Peyer's patch (tissue), 4 donors: ENCODE results near the gene C12orf54. TPM values are rescaled to one million over a fixed set of nuclear protein-coding genes. Genes with fewer than 3 reads are reported as not detected.
"Not testable (repeated sequence)": the region's sequence is repeated elsewhere in the genome, so short reads cannot be mapped to it uniquely, and the experiment has no call there.

Source experiments
- DNase-seq, 3 donors: peaks; one replicate each; pipeline ENCODE4 v3.0.0-alpha.2; 2017 to 2019
- H3K27ac ChIP-seq, 4 donors: fragments of 200-600 bp; sonication (generic); one replicate each; pipeline ENCODE4 v1.5.1; 2016 to 2019
- H3K27me3 ChIP-seq, 2 donors: fragments of 200-600 bp; sonication (generic); one replicate each; pipeline ENCODE4 v1.5.1; 2019
- H3K36me3 ChIP-seq, 3 donors: fragments of 200-600 bp; sonication (generic); one replicate each; pipeline ENCODE4 v1.5.1; 2016 to 2019
- H3K4me1 ChIP-seq, 4 donors: fragments of 200-600 bp; sonication (generic); one replicate each; pipeline ENCODE4 v1.5.1; 2016 to 2019
- H3K4me3 ChIP-seq, 4 donors: fragments of 200-600 bp; sonication (generic); 1 replicate in 3 of 4; 2 replicates in 1 of 4; pipeline ENCODE4 v1.5.1; 2016 to 2019; ENCODE audit warnings: mild to moderate bottlenecking in 1 of 4
- H3K9me3 ChIP-seq, 4 donors: fragments of 200-600 bp; sonication (generic); one replicate each; pipeline ENCODE4 v1.5.1; 2016 to 2019; ENCODE audit warnings: mild to moderate bottlenecking in 1 of 4
- POLR2A ChIP-seq, 2 donors: fragments of 450-650 bp; IDR thresholded peaks; one replicate each; pipeline ENCODE4 v1.5.1; 2017; ENCODE audit warnings: antibody characterized with exemption in 2 of 2, mild to moderate bottlenecking in 2 of 2, moderate library complexity in 2 of 2
- total RNA-seq, 4 donors: library from RNA; depleted of rRNA; stranded (reverse); fragments of >200 nt; gene quantifications; one replicate each; pipeline ENCODE4 v1.1.0, GENCODE V29; 2016
- TF ChIP-seq, protein P1 (sequence below), 6 experiments: fragments of 450-650 bp in 4 of 6; fragments of 200-600 bp in 2 of 6; sonication (generic) in 1 of 6; IDR thresholded peaks; one replicate each; pipeline ENCODE4 v1.5.1; 2017 to 2019; ENCODE audit warnings: antibody characterized with exemption in 6 of 6, mild to moderate bottlenecking in 3 of 6, moderate library complexity in 1 of 6

C12orf54 gene
- total RNA-seq, 4 donors from 2014 or later: 2.8 TPM; not detected in 3

DNA sequence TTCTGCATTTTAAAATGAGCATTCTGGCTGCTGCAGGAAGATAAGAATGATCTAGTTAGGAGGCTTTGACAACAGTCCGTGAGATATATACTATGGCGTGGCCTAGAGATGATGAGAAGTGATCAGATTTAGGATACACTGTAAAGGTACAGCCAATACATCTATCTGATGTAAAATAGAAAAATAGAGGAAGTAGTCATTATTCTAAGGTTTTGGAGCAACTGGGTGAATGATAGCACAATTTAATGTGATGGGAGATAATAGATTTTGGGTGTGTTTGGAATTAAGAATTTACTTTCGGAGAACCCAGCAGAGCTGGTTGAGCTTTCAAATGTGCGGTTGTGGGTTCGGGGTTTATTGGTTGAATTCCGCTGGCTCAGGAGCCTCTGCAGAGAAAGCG, 10.0 kb upstream of the C12orf54 start, which contains the start of gene ANP32D:
TSS of gene ANP32D (plus strand) at position 301 of the 400 bp plus-strand sequence. CDS start 106 bp downstream, outside the sequence.
- H3K4me3 ChIP-seq: no peak within 1 kb of the TSS
- H3K4me1 ChIP-seq: no peaks in the 10 kb centered on the region
- no peak within 1 kb of the TSS for H3K27ac ChIP-seq
- no peak for DNase-seq
- H3K36me3 ChIP-seq: no peaks in the 10 kb centered on the region
- TF ChIP-seq POLR2A (IDR thresholded peaks at IDR 0.05): no peak
- TF ChIP-seq, protein P1, sequence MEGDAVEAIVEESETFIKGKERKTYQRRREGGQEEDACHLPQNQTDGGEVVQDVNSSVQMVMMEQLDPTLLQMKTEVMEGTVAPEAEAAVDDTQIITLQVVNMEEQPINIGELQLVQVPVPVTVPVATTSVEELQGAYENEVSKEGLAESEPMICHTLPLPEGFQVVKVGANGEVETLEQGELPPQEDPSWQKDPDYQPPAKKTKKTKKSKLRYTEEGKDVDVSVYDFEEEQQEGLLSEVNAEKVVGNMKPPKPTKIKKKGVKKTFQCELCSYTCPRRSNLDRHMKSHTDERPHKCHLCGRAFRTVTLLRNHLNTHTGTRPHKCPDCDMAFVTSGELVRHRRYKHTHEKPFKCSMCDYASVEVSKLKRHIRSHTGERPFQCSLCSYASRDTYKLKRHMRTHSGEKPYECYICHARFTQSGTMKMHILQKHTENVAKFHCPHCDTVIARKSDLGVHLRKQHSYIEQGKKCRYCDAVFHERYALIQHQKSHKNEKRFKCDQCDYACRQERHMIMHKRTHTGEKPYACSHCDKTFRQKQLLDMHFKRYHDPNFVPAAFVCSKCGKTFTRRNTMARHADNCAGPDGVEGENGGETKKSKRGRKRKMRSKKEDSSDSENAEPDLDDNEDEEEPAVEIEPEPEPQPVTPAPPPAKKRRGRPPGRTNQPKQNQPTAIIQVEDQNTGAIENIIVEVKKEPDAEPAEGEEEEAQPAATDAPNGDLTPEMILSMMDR (IDR thresholded peaks at IDR 0.05): no peak
- H3K9me3 ChIP-seq: no peaks in the 10 kb centered on the region
- no peaks in the 10 kb centered on the region for H3K27me3 ChIP-seq

DNA sequence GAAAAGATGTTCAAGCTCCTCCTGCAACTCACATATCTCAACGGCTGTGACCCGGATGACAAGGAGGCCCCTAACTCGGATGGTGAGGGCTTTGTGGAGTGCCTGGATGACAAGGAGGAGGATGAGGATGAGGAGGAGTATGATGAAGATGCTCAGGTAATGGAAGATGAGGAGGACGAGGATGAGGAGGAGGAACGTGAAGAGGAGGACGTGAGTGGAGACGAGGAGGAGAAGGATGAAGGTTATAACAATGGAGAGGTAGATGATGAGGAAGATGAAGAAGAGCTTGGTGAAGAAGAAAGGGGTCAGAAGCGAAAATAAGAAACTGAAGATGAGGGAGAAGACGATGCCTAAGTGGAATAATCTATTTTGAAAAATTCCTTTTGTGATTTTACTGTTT, 9.2 kb upstream of the C12orf54 start:
- DNase-seq: no peak
- H3K4me3 ChIP-seq: no peak overlapping the region
- H3K9me3 ChIP-seq: no peaks in the 10 kb centered on the region
- H3K4me1 ChIP-seq: no peaks in the 10 kb centered on the region
- H3K27me3 ChIP-seq: no peaks in the 10 kb centered on the region
- no peak overlapping the region for H3K27ac ChIP-seq
- TF ChIP-seq, protein P1 (IDR thresholded peaks at IDR 0.05): no peak
- no peak for TF ChIP-seq POLR2A (IDR thresholded peaks at IDR 0.05)
- no peaks in the 10 kb centered on the region for H3K36me3 ChIP-seq

DNA sequence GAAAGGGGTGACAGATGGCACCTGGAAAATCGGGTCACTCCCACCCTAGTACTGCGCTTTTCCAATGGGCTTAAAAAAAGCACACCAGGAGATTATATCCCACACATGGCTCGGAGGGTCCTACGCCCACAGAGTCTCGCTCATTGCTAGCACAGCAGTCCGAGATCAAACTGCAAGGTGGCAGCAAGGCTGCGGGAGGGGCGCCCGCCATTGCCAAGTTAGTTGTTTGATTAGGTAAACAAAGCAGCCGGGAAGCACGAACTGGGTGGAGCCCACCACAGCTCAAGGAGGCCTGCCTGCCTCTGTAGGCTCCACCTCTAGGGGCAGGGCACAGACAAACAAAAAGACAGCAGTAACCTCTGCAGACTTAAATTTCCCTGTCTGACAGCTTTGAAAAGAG, 7.8 kb upstream of the C12orf54 start:
- H3K4me3 ChIP-seq, H3K27me3 ChIP-seq, H3K27ac ChIP-seq, H3K4me1 ChIP-seq, H3K9me3 ChIP-seq, H3K36me3 ChIP-seq, DNase-seq: not testable (repeated sequence)

DNA sequence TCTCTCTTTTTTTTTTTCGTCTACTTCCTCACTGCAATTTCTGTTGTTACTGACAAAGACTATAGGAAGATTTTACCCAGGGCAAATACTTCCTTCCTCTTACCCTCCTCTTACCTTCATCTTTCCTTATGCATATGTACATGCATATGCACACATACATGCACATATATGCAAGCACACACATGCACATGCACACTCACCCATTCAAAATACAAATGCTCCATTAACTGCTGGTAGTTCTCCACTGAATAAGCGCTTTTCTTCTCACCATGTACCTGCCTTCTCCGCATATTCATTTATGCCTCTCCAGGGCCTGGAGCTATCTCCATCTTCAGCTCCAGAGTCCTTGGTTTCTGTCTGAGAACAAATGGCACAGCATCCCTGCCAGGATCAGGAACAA, 632 bp downstream of the C12orf54 start:
- Histone ChIP-seq H3K36me3 (no peaks in the 10 kb centered on the region), H3K4me3 (no peak overlapping the region), H3K27me3 (no peaks in the 10 kb centered on the region), H3K27ac (no peak overlapping the region), H3K4me1 (no peaks in the 10 kb centered on the region), H3K9me3 (no peaks in the 10 kb centered on the region)
- no peak for TF ChIP-seq POLR2A (IDR thresholded peaks at IDR 0.05)
- TF ChIP-seq, protein P1 (IDR thresholded peaks at IDR 0.05): no peak
- no peak for DNase-seq

DNA sequence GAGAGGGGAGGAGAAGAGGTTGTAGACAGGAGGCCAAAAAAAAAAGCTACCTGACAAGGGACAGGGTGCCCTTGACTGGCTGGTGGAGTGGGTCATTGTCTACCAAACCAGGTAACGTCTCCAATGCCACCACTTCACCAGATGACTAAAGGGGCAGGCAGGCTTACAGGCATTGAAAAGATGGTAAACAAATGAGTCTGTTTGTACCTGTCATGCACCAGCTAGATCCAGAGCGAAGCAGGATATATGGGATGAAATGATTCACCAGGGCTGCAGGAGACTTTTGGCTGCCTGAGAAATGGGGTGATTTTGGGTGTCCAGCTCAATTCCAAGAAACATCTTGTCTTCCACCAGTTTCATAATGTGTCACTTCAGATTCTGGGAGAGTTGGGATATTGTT, 4.0 kb downstream of the C12orf54 start:
- no peaks in the 10 kb centered on the region for H3K27me3 ChIP-seq
- H3K4me3 ChIP-seq: no peak overlapping the region
- no peak for TF ChIP-seq POLR2A (IDR thresholded peaks at IDR 0.05)
- TF ChIP-seq, protein P1 (IDR thresholded peaks at IDR 0.05): no peak
- no peaks in the 10 kb centered on the region for H3K4me1 ChIP-seq
- no peak for DNase-seq
- no peaks in the 10 kb centered on the region for H3K36me3 ChIP-seq
- H3K9me3 ChIP-seq: no peaks in the 10 kb centered on the region
- H3K27ac ChIP-seq: no peak overlapping the region

DNA sequence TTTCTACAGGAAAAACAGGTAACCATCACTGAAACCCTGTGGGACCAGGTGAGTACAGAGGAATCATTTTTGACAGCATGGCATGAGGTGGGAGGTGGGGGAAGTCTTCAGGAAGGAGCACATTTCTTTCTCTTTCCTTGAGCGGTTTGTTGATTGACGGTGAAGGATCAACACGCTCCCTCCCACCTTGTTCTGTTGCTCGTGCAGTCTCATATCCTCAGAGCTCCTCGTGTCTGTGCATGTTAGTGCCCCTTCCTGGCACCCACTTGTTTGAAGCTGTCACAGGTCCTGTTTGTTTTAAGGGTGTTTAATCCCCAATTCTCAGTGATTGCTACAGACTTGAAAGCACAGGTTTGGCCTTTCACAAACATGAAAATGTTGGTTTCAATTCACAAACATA, 4.4 kb downstream of the C12orf54 start:
- Histone ChIP-seq H3K9me3 (no peaks in the 10 kb centered on the region), H3K4me1 (no peaks in the 10 kb centered on the region), H3K36me3 (no peaks in the 10 kb centered on the region), H3K4me3 (no peak overlapping the region), H3K27ac (no peak overlapping the region), H3K27me3 (no peaks in the 10 kb centered on the region)
- no peak for TF ChIP-seq POLR2A (IDR thresholded peaks at IDR 0.05)
- TF ChIP-seq, protein P1 (IDR thresholded peaks at IDR 0.05): no peak
- DNase-seq: no peak
